G401 (cell line): ENCODE measurements around the gene WNT4. TPM values are rescaled to one million over a fixed set of nuclear protein-coding genes. Genes with fewer than 3 reads are reported as not detected.

Source experiments
- DNase-seq: peaks from one replicate; pipeline ENCODE4 v3.0.0-alpha.2; 2015; ENCODE audit warnings: low spot score
- in situ Hi-C: cut with HindIII; loops from 2 replicates; pipeline ENCODE4 v1.10.0; 2016; ENCODE audit warnings: low sequenced_read_pairs, mixed read lengths
- total RNA-seq: library from RNA; depleted of rRNA; stranded (reverse); fragments of >200 nt; shearing (Covaris generic); gene quantifications from 2 replicates; pipeline ENCODE4 v1.2.3, GENCODE V29; 2014; rRNA removed

Gene WNT4
- total RNA-seq, result 0.27 and 0.86 TPM in 2 replicates

- no peak for DNase-seq
These were observed at the start of gene WNT4 for GRCh38 chr1:22143065-22144033. Gene WNT4, minus strand, starts transcription at chr1:22143097. Its CDS starts 175 bp downstream, at chr1:22142922.

DNA sequence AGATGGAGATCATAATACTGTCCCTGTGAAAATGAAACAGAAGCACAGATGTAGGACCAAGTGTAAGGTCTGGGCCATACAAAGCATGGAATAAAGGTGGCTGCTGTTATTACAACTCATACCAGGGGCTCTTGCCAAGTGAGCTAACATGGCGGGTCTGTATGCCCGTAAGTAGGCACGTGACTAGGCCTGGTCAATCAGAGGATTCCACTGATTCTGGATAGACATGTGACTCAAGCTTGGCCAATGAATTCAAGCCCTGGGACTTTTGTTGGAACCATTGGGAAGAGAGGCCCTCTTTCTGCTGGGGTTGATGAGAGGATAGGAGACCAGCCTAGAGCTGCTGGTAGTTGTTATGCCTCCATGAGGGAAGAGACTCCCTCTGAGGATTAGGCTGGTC is 47.8 kb upstream of the WNT4 start:
- in situ Hi-C loops, result no loop called here
- no peak for DNase-seq

More at GRCh38 chr1:22143065-22144033, at the start of gene WNT4:
- in situ Hi-C loops, result no loop called here

DNA sequence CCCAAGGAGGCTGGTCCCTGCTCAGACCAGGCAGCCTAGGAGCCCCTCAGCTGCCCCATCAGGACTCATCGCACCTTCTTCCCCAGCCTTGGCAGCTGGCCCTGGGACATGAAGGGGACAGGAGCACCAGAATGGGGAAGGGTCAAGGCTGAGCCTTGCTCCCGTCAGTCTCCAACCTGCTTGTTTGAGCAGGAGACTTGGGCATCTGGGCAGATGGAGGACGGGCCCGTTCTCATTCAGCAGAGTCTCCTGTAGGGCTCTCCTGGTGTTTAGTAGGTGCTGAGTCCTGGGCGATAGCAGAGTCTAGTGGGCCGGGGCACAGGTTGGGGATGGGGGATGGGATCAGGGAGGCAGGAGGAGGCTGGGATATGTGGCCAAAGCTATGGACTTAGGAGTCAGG is 47.4 kb upstream of the WNT4 start:
- in situ Hi-C loops, result no loop called here
- no peak for DNase-seq

GRCh38 chr1:22189619-22190018 is 46.7 kb upstream of the WNT4 start:
- no peak for DNase-seq
- in situ Hi-C loops, result no loop called here

DNA sequence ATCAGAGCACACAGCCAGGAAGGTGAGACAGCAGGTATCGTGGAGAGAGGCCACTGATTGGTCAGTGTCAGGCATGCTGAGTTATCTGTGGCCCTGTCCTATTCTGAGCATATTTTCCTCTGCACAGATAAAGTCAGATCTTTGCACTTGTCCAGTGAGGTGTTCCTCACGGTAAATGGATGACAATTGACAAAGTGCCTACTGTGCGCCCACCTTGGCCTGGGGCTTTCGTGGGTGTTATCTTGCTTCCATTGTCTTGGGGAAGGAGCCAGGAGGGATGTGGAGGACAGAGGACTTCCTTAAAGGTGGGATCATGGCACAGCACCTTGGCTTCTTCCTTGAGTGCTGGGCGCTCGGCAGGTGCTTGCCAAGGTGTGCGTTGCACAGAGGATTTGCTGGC is 46.0 kb upstream of the WNT4 start:
- in situ Hi-C loops, result no loop called here
- DNase-seq, result no peak

DNA sequence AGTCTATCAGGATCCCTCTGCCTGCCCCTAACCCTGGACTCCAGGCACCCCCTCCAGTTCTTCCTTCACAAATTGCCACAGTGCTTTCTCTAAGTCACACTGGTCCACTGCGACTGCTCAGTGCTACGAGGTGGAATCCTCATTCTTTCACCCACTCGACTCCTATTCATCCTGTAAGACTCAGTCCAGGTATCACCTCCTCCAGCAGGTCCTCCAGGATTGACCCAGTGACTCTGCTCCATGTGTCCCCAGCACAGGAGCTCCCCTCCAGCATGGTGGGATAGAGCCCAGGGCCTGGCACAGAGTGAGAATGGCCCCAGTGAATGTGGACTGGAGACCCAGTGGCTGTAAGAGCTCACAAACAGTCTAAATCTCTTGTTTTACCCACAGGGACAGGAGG is 45.5 kb upstream of the WNT4 start:
- in situ Hi-C loops, result no loop called here
- no peak for DNase-seq

DNA sequence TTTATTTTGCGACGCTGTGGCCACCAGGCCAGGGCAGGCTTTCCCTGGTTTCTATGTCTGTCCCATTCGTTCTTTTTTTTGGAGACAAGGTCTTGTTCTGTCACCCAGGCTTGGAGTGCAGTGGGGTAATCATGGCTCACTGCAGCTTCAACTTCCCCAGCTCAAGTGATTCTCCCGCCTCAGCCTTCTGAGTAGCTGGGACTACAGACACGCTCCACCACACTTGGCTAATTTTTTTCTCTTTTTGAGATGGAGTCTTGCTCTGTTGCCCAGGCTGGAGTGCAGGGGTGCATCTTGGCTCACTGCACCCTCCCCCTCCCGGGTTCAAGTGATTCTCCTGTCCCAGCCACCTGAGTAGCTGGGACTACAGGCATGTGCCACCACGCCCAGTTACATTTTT is 43.4 kb upstream of the WNT4 start:
- no peak for DNase-seq
- in situ Hi-C loops, result no loop called here

- DNase-seq, result no peak
- in situ Hi-C loops, result no loop called here
These were observed 42.2 kb upstream of the WNT4 start for GRCh38 chr1:22184892-22185612.

DNA sequence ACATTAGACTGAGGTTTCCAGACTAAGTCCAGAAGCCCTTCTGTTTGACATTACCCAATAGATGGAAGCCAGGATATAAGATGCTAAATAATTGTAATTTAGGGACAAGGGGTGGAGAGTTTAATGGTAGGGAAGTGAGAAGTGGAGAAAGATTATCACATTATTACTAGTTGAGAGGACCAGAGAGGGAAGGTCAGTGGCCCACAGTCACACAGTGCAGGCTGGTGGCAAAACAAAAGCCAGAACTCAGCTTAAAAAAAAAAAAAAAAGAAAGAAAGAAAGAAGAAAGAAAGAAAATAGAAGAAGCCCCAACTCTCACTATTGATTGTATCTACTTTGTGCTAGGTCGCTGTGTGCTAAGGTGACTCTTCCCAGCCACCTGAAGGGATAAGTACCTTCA is 41.6 kb upstream of the WNT4 start:
- DNase-seq, result no peak
- in situ Hi-C loops, result no loop called here

GRCh38 chr1:22182715-22183114 is 39.8 kb upstream of the WNT4 start:
- no peak for DNase-seq
- in situ Hi-C loops, result no loop called here

DNA sequence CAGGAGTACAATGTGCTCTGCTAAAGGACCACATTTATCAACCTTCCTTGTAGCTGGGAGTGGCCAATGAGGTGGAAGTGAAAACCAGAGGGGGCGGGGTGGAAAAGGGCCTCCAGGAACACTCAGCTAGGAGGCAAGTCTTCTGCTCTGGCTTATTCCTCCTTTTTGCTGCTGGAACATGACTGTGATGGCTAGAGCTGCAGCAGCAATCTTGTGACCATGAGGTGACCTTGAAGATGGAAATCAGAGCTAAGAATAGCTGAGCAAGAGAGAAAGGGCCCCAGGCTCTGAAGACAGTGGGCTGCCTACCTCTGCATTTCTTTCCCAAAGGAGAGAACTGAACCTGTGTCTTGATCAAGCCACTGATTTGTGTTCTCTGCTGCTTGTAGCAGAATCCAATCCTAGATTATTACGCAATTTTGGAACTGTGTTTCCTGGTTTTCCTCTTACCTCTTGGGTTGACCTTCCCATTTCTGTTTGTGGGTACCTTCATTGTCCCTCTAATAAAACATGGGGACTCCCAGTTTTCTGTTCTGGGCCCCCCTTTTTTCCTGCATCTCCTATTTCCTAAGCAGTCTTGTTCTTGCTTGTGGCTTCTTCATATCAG is 36.4 kb upstream of the WNT4 start:
- DNase-seq, result no peak

DNA sequence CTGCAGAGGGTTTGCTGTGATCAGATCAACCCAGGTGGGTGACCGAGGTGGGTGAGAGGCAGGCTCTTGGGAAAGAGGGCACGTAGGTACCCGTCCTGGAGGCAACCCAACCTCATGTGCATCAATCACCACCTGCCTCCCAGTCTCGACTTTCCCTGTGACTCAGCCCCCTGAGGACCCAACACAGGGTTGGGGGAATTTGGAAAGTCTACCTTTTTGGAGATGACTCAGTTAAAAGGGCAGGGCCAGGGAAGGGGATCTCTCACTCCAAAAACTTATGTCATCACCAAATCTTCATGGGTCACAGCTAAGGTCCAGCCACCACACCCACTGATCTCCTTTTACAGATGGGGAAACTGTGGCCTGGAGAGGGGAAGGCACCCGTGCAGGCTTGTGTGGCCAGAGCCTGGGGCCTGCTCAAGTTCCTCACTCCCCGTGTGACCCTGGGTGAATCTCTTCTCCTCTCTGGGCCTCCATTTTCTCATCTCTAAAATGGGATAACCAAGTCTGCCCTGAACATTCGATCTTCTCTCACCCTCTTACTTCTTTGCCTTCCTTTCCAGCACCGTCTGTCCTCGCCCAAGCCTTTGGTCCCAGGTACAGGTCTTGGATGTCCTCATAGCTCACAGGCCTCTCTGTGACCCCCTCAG is 34.6 kb upstream of the WNT4 start:
- no peak for DNase-seq

More for the DNA sequence above, 36.4 kb upstream of the WNT4 start:
- in situ Hi-C loops, result no loop called here

DNA sequence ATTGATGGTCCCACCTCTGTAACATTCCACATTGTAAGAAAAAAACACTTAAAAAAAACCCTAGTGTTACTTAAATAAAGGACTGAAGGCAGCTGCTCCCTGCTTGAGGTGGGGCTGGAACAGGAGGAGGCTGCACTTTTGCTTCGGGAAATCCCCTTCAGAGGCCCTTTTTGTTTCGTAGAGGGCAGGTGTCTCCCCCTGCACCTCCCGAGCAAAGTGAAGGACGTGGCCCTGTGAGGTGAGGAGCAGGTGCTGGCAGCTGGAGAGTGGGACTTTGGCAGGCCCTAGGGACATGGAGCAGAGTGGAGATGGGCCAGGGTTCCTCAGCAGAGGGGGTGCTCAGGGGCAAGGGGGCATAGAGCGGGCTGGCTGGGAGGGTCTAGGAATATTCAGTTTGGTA is 33.4 kb upstream of the WNT4 start:
- DNase-seq, result no peak

More for the DNA sequence above, 34.6 kb upstream of the WNT4 start:
- in situ Hi-C loops, result no loop called here

DNA sequence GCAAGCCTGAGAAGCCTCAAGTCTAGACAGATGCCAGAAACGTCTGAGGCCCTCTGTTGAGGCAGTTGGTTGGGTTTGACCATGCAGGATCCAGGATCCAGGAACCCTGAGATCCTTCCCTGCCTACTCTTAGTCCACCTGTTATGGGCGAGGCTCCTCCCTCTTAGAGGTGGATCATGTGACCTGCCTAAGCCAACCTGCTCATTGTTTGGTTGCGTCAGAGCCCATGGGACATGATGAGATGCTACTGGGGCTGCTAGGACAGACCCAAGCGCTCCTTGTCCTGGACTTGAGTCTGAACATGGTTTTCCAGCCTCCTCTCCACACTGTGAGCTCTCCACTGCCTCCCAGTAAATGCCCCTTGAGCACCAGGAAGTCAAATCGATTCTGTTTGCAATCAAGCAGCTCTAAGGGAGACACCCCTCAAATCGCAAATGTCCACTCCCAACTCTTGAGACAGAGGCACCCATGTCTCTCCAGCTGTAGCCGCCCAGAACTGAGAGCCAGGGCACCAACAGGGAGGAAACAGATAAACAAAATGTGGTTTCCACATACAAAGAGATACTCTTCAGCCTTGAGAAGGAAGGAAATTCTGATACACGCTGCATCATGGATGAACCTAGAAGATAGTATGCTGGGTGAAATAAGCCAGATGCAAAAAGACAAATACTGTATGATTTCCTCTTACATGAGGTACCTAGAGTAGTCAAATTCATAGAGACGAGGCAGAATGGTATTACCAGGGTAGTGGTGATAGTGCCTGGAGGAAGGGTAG is 31.7 kb upstream of the WNT4 start:
- no peak for DNase-seq
- in situ Hi-C loops, result no loop called here

More for the DNA sequence above, 33.4 kb upstream of the WNT4 start:
- in situ Hi-C loops, result no loop called here

DNA sequence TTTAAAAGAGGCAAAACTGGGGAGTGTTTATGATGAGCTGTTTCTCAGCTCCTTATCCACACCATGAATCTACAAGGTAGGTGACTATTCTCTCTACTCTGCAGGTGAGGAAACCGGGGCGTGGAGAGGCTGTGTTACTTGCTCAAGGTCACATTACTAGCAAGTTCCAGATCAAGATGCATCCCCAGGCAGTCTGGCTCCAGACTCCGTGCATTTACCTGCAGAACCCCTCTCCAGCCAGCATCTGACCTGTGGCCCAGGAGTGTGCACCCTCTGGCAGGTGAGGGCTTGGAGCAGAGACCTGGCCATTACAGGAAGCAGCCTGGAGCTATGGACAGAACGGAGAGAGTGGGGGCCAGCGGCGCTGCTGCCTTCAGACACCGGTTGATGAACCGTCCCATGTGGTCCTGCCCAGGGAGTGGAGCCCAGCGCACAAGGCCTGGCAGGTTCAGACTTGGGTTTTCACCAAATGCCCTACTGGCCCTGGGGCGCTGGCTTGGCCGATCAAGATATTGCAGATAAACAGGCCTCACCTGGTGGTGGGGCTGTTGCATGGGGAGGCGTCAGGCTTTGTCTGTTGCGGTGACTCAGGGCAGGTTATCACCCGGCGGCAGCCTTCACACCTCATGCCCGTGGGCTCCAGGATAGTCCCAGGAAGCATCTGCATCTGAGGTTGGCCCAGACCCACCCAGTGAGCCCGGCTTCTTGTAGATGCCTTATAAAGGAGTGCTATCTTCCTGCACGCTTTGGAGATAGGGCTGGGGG is 29.2 kb upstream of the WNT4 start:
- in situ Hi-C loops, result no loop called here
- no peak for DNase-seq

- in situ Hi-C loops, result no loop called here
These were observed 26.9 kb upstream of the WNT4 start for GRCh38 chr1:22169816-22170215.

DNA sequence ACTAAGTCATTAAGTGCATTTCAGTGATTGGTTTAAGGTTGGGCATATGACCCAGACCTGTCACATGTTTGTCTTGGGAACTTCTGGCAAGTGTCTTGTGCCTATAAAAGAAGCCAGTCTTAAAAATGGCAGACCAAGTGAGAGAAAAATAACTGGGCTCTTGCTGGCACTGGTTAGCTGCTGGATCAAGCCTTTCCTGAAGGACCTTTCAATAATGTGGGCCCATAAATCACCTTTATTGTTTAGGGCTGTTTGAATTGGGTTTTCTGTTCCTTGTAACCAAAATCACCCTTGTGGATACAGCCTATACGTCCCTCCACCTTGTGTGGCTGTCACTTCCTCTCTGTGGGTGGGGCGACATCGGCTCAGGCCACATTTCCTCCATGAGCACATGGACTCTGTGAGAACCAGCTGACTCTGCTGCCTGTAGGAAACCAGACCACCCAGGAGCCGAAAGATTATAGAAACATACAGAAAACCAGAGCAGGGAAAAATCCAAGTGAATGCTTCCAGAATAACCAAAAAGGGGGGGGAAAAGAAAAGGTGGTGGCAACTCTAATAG is 25.6 kb upstream of the WNT4 start:
- in situ Hi-C loops, result no loop called here
- DNase-seq, result no peak

More at GRCh38 chr1:22169816-22170215, 26.9 kb upstream of the WNT4 start:
- DNase-seq, result no peak

DNA sequence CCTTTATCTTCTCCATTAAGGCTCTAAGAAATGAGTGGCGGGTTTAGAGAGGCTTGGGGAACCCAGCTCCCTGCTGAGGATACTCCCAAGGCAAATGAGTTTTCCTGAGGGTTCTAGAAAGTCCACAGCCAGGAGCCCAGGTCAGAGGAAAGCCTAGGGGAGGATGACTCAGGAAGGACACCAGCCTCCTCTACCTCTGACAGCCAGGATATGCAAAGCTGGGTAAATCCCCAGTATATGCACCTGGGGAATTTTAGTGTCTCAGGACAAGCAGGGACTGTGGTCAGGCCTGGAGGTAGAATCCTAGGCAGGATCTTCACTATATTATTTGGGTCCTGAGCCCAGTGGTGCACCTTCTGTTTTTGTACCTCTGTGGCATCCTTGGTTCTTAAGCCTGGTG is 23.5 kb upstream of the WNT4 start:
- no peak for DNase-seq
- in situ Hi-C loops, result no loop called here
